GM18873 (cell line): ENCODE results near the gene COP1.

ENCODE experiments used
- ATAC-seq: cut with Tn5 transposase; IDR thresholded peaks from one replicate; pipeline ENCODE4 v1.9.1; 2021; ENCODE audit warnings: mild to moderate bottlenecking, moderate library complexity, moderate number of reproducible peaks; ENCODE audit not compliant: unreplicated experiment, low FRiP score

Gene COP1

GRCh38 chr1:175906370-175906769, 300.7 kb downstream of the COP1 start:
- no peak for ATAC-seq

GRCh38 chr1:175904808-175905207, 302.3 kb downstream of the COP1 start:
- no peak for ATAC-seq

DNA sequence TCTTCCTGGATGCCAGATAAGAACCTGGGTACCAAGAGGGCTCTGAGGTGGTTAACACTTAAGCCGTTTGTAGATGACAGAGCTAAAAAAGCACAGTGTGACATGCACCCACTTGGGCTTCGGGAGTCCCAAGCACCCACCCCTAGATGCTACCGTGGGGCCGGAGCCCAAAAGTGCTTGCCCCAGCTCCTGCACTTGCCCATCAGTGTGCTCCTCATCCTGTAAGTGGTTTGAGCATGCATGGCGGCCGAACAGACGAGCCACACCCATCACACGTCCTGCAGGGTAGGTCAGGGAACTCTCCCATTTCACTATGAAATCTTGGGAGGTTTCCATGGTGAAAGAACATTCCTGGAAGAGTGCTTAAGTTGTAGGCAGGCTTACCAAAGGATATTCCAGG, 304.8 kb downstream of the COP1 start:
- ATAC-seq, result no peak

DNA sequence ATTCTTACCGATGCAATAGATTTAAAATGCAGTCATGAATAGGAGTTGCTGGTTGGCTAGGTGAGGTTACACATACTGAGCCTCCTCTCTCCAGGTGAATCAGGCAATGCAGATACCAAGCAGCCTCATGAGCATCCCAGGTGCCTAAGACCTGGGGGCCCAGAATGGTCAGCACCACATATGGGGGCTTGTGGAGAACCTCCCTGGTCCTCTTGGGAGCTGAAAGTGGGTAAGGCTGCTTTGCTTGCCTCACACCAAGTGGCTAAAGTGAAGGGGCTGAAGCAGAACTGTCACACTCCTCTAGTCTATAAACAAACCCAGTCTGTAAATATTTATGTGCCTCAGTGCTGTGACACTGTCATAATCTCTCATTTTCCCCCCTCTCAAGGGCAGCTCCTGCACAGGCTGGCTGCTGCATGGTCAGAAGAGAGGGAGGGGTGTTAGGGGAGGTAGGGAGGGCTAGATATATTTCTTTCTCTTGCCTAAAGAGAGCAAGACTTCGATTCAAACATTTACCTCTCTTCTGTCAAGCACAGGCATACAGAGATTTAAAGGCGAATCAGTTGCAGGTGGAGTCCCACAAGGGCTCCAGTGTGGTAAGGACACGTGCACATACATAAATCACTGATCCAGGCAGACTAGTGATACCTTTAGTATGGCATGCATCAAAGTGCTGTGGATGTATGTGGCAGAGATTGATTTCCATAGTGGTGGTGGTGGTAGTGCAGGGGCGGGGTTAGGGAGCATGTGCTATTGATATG, 305.8 kb downstream of the COP1 start:
- no peak for ATAC-seq

GRCh38 chr1:175900171-175900570, 306.9 kb downstream of the COP1 start:
- ATAC-seq, result no peak

DNA sequence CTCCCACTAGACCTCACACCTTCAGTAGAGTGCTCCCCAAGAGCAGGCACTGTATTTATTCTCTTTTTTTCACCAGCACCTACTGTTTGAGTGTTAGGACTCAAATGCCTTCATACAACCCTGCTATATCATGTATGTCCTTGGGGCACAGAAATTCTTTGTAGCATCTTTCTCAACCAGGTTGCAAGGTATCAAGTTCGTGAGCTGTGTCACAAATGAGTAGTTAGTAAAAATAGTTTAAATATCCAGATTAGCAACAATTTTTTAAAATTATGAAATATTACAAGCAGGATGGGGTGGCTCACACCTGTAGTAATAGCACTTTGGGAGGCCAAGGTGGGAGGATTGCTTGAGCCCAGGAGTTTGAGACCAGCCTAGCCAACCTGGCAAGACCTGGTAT, 311.1 kb downstream of the COP1 start:
- no peak for ATAC-seq
